HG02798 (cell line): ENCODE data around the gene FAM83G.

Experiments used
- ATAC-seq: cut with Tn5 transposase; IDR thresholded peaks from one replicate; pipeline ENCODE4 v1.9.1; 2021; ENCODE audit warnings: mild to moderate bottlenecking; ENCODE audit not compliant: unreplicated experiment, poor library complexity

FAM83G gene

GRCh38 chr17:18971801-18972200, 32.8 kb downstream of the FAM83G start:
- no peak for ATAC-seq

DNA sequence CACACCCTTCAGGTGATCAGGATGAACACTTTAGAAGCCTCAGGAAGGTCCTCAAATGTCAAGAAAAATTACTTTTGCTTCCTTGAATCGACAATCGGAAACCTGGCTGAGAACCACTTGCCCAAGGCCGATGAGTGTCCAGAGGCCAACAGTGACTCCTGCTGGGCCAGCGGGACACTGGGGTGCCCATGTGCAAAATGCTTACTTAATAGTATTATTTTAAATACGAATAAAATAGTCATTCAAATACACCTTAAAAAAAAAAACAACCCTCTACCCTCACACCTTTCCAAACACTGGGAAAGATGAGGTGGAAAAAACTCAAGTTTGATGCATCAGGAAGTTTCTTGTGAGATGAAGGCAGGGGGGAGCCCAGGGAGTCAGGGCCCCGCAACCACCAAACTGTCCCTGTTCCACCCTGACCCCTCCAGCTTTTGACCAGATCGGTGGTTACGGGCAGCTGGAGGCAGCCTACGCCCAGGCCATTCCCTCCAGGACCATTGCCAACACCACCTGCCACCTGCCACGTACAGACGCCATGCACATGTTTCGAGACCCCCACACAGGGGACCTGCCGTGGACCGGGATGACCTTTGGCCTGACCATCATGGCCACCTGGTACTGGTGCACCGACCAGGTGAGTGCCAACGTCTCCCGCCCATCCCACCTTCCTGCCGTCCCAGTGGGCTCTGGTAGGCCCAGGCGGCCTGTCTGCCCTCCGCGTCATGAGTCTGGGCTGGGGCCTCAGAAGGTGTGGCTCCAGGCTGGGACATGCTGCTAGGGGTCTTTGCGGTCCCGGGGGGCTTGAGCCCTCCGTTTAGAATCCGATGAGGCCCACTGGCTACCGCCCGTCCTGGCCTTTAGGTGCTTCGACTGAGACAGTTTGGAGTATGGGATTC, 33.7 kb downstream of the FAM83G start:
- no peak for ATAC-seq

- ATAC-seq: no peak
Measured at GRCh38 chr17:18968945-18969887, 35.3 kb downstream of the FAM83G start.

DNA sequence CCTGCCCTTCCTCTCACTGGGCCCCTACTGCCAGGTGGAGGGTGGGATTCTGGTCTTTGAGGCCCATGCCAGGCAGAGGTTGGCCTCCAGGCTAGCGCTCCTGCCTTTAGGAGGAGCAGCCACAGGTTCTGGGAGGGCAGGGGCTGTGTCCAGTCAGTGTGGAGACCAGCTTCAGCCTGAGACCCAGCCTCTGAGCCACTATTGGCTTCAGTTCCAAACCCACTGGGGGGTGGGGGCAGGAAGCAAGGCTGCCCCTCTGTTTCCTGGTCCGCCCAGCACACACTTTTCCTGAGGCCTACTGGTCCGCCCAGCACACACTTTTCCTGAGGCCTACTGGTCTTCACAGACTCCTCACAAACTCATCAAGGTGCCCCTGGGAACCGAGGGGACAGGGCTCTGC, 36.2 kb downstream of the FAM83G start:
- no peak for ATAC-seq

DNA sequence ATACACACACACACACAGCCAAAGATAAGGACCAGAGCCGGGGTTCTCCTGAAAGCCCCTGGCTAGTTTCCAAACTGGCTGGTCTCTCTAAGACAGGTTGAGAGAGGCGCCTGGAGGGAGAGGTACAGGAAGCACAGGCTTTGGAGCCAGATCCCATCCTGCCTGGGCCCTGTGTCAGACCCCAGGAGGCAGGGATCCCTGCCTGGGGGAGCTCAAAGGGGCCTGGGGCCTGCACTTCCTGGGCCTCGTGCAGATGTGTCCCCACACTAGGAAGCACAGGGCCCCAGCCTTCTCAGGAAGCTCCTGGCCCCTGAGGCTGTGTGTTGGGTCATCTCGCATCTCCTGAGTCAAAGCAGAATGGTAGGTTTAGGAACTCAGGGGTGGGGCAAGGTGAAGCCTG, 36.6 kb downstream of the FAM83G start:
- no peak for ATAC-seq

DNA sequence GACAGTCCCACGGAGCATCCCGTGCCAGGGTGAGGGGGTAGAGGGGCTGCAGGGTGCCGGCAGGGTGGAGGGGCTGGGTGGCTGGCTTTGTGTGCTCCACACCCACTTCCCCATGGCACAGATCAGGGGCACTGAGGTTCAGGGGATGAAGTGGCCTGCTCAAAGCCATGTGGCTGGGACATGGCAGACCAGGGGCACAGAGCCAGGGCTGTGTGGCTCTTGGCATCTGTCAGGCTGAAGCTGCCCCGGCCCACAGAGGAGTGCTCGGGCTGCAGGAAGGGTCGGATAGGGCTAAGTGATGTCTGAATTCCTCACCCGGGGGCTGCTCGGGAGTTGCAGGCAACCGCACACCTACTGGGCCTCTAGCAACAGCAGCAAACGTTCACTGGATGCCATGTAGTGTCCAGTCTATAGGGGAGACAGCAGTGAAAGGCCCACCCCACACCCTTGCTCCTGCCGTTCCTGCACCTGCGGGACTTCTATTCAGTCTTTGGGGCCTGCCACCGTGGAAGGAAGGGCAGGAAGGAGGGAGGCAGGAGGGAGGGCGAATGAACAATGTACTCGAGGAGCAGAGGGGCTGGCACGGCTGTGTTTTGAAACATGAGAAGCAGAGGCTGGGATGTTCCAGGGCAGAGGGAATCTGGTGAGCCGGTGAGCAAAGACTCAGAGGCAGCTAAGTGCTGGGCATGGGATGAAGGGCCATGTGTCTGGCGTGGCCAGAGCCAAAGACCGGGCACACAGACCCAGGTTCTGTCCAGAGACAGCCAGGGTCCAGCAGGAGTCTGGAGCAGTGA, 37.5 kb downstream of the FAM83G start:
- ATAC-seq: no peak

DNA sequence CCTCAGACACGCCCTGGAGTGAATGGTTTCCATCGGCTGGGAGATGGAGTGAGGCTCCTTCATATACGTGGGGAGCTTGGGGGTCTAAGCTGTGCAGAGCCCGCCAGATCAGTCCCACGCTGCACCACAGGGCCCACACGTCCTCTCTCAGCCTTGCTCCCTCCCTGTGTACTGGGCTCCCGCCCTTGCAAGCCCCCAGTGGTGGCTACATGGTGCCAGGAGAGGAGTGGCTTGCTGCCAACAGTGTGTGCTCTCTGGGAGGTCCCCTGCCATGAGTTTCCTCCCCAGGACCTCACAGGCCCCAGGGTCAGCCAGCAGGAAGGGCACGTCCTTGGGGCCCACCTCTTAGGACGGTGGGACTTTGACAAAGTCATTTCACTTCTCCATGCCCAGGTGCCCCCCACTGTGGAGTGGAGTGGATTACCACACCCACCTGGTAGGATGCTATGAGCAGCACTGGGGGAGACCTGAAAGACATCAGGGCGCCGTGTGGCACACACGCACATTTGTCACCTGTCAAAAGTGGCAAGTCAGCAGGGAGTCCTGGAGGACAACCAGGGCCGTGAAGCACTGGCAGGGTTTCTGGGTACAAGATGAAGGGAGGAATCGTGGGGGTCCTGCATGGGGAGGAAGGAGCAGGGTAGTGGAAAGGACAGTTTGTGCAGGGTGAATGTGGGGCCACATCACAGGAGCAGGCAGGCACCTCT, 38.9 kb downstream of the FAM83G start:
- ATAC-seq: no peak

GRCh38 chr17:18964550-18964949, 40.0 kb downstream of the FAM83G start:
- ATAC-seq: no peak

- no peak for ATAC-seq
Measured at GRCh38 chr17:18964018-18964351, 40.6 kb downstream of the FAM83G start.

GRCh38 chr17:18963126-18964017, 41.2 kb downstream of the FAM83G start:
- no peak for ATAC-seq

GRCh38 chr17:18962494-18962815, 42.1 kb downstream of the FAM83G start:
- no peak for ATAC-seq

DNA sequence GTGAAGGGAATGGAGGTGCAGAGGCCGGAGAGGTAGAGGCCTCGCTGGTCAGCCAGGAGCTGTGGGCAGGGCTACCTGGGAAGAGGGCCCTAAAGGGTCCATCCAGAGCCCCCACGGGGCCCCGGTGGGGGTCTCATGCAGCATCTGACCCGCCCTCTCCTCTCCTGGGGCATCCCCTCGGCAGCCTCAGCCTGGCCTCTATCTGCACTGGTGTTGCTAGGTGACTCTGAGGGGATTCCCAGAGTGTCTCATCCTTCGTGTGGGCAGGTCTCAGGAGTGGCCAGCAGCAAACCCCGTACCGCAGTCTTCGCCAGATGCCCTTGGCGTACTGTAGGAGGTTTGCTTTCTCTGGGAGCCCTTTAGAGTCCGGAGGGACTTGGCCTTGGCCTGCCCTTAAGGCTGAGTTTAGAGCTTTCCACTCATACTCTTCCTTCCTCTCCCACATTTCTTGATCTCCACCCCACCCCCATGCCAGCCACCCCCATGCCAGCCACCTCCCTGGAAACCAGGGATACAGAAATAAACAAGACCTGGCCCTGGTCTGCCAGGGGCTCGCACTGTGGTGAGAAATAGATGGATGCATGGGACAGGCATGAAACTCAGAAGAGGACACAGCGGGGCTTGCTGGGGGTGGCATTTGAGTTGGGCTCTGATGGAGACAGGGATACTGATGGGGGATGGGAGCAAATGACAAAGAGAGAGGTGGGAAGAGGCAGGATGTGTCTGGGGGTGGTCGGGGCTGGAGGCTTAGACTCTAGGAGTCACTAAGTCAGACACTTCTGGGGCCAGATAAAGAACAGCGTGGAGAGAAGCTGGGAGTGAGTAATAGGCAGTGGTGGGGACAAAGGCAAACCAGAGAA, 42.7 kb downstream of the FAM83G start:
- peak; percentile 71 for ATAC-seq

DNA sequence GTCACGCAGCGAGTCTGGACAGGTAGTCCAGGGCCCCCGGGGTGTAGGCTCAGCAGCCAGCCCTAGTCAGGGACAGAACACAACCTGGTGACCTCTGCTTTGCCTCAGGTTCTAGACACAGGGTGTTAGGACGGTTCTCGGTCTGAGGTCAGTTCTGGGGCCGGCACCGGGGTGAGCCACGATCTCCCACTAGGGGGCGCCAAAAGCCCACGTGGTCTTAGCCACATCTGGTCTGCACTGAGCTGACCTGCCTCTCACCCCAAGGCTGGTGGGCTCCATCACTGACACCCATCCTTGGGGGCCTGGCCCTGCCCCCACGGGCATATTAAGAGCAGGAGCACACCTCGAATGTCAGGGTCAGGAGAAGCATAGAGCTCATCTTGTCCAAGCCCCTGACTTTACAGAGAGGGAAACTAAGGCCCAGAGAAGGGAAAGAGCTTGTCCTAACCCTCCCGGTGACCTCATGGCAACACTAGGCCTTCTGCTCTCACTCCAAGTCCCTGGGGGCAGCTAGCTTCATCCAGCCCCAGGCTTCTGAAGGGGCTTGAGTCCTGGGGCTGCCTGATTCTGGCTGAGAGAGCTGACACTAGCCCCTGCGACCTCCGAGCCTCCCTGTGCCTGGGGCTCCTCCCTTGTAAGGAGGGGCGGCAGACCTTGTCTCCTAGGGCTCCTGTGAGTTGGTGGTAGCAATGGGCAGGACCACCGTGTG, 43.6 kb downstream of the FAM83G start:
- peak; percentile 77 for ATAC-seq

DNA sequence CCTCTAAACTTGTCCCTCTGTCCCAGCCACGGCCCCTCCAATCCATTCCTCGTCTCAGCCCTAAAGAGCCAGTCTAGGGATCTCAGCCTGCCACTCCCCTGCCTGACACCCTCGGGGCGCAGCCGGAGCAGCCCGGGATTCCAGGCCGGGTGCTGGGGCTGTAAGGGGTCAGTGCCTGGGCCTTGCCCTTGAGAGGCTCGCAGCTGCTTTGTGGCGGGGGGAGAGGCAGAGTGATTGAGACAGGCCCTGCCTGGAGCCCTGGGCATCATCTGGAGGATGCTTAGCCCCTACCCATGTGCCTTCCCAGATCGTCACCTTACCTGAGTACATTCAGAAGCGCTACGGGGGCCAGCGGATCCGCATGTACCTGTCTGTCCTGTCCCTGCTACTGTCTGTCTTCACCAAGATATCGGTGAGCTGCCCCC, 44.3 kb downstream of the FAM83G start:
- ATAC-seq: no peak

- ATAC-seq: no peak
Measured at GRCh38 chr17:18959845-18960240, 44.7 kb downstream of the FAM83G start.

- no peak for ATAC-seq
Measured at GRCh38 chr17:18959071-18959844, 45.3 kb downstream of the FAM83G start.

DNA sequence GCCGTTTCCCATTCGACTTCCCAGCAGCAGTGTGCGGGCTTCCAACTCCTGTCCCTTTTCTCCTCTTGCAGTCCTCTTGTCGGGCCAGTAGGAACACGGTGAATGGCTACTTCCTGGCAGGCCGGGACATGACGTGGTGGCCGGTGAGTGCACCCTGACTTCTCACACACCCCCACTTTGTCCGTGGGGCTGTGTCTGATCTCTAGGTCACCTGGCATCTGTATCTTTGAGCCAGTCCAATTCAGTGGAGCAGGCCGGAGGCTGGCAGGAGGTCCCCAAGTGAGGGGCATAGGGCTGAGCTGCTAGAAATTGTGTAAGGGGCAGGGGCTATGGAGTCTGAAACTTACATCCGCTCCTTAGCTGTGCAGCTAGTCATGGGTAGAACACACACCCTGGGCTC, 46.0 kb downstream of the FAM83G start:
- ATAC-seq: no peak
